WI38 (cell line): ENCODE measurements around the gene RAPGEF3.

Experiments used
- H3K4me3 ChIP-seq: 2 replicates; pipeline ENCODE4 v1.5.1; 2011; ENCODE audit warnings: low read depth, mild to moderate bottlenecking, control low read depth, low read length
- CTCF ChIP-seq: IDR thresholded peaks from 2 replicates; pipeline ENCODE4 v1.5.1; 2012; ENCODE audit warnings: low read depth, mild to moderate bottlenecking, control low read depth, low read length

RAPGEF3 gene

GRCh38 chr12:47707355-47707754 lies 51.3 kb downstream of the RAPGEF3 start:
- H3K4me3 ChIP-seq: no peak overlapping the region
- no peak for TF ChIP-seq CTCF

- peak; percentile 47 for TF ChIP-seq CTCF
Observed at GRCh38 chr12:47705566-47706425, 52.9 kb downstream of the RAPGEF3 start, which contains the start of gene RPAP3. Gene RPAP3, minus strand, starts transcription at chr12:47706030. Its CDS starts 3,190 bp downstream, at chr12:47702840.

DNA sequence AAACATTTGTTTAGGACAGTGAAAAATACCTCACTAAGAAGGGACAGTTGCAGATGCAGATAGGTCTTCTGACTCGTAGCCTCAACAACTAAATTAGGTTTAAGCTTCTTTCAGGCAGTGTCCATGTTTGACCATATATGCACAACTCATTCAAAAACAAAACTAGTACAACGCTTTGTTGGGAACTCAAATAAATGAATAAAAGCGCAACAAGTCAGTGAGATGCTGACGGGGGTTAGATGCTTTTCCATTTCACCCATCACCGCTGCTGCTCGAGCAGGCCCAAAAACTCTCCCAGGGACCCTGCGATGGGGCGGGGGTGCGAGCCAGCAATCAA lies 53.5 kb downstream of the RAPGEF3 start:
- TF ChIP-seq CTCF: no peak

More at GRCh38 chr12:47705566-47706425, 52.9 kb downstream of the RAPGEF3 start, which contains the start of gene RPAP3:
- H3K4me3 ChIP-seq: peak within 1 kb of the TSS; percentile 77

DNA sequence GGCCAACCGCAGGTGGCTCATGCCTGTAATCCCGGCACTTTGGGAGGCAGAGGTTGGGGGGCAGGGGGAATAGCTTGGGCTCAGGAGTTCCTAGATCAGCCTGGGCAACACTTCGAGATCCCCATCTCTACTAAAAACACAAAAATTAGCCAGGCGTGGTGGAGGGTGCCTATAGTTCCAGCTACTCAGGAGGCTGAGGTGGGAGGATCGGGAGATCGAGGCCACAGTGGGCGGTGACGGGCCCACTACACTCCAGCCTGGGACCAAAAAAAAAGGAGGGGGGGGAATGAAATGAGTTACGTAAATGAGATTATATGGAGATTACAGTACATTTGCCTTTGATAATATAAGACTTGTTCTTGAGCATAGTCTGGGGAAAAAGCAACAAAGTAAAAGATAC lies 54.0 kb downstream of the RAPGEF3 start:
- H3K4me3 ChIP-seq: peak overlapping the region; percentile 77
- TF ChIP-seq CTCF: no peak

More for the DNA sequence above, 53.5 kb downstream of the RAPGEF3 start:
- H3K4me3 ChIP-seq: peak overlapping the region; percentile 77

DNA sequence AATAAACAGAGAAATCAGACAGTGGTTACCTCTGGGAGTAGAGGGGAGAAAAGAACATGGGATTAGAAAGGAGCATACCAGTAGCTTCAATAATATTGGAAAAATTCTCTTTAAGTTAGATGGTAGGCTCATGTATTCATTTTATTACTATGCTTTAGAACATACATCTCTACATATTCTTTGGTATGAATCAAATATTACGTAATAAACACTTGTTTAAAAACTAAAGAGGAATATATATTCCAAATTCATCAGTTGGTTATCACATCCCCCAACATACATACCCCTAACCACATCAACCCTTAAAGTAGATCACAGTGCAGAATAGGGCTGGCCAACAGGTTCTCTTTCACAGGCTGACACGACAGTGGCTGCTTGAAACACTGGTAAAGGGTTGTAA lies 58.4 kb downstream of the RAPGEF3 start:
- no peak for TF ChIP-seq CTCF
- no peak overlapping the region for H3K4me3 ChIP-seq

GRCh38 chr12:47698631-47699030 lies 60.0 kb downstream of the RAPGEF3 start:
- no peak overlapping the region for H3K4me3 ChIP-seq
- no peak for TF ChIP-seq CTCF

DNA sequence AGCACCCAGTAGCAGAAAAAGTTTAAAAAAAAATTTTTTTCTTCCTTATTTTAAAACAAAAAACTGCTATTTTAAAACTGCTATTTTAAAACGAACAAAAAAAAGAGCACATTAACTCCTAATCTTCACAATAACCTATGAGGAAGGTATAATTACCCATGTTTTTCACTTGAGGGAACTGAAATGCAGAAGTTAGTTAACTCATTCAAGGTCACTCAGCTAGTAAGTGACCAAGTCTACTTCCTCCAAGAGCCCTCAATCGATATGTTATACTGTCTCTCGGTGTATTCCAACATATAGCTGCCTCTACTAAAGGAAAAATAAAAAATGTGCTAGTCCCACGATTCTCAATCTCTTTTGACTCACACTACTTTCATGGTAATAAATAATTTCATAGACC lies 60.6 kb downstream of the RAPGEF3 start:
- no peak for TF ChIP-seq CTCF
- H3K4me3 ChIP-seq: no peak overlapping the region
